A673 (cell line): ENCODE results near the gene GADD45GIP1. TPM values are rescaled to one million over a fixed set of nuclear protein-coding genes. Genes with fewer than 3 reads are reported as not detected.

Experiments
- BruUV-seq: library from RNA; stranded (reverse); fragments of 400-500 nt; replicated peaks from 2 replicates; lab custom pipeline; 2021; lab: Mats Ljungman, UMichigan
- CTCF ChIA-PET: fragments of 300-600 bp; sonication (Branson Sonifier 250); formaldehyde crosslinking; loops from one replicate; lab custom pipeline; 2022; ENCODE audit warnings: antibody characterized with exemption; lab: Charles Lee
- POLR2A ChIA-PET: fragments of 300-600 bp; sonication (Branson Sonifier 250); formaldehyde crosslinking; loops from one replicate; lab custom pipeline; 2022; ENCODE audit warnings: antibody characterized with exemption; ENCODE audit not compliant: low non-redundant PET; lab: Charles Lee
- DNase-seq: peaks from one replicate; pipeline ENCODE4 v3.0.0-alpha.2; 2015; ENCODE audit warnings: low spot score
- H3K27ac ChIP-seq: fragments of 200-600 bp; sonication (generic); 2 replicates; pipeline ENCODE4 v1.5.1; 2016; ENCODE audit warnings: mixed run types, low read depth, mild to moderate bottlenecking, mixed read lengths, antibody characterized with exemption, low read length; ENCODE audit not compliant: poor library complexity, severe bottlenecking
- H3K27me3 ChIP-seq: fragments of 200-600 bp; sonication (generic); replicated peaks from 2 replicates; pipeline ENCODE4 v1.6.1; 2017; ENCODE audit warnings: mixed run types, low read depth, mild to moderate bottlenecking, mixed read lengths, antibody characterized with exemption, low read length; ENCODE audit not compliant: insufficient read depth, poor library complexity
- H3K36me3 ChIP-seq: fragments of 200-600 bp; sonication (generic); 2 replicates; pipeline ENCODE4 v1.6.1; 2016; ENCODE audit warnings: mixed run types, mild to moderate bottlenecking, mixed read lengths, antibody characterized with exemption, low read length; ENCODE audit not compliant: insufficient read depth, poor library complexity, severe bottlenecking
- H3K4me1 ChIP-seq: fragments of 200-600 bp; sonication (generic); 2 replicates; pipeline ENCODE4 v1.6.1; 2017; ENCODE audit warnings: mixed run types, mild to moderate bottlenecking, mixed read lengths, antibody characterized with exemption, low read length; ENCODE audit not compliant: insufficient read depth, poor library complexity, severe bottlenecking
- H3K4me3 ChIP-seq: fragments of 200-600 bp; sonication (generic); 2 replicates; pipeline ENCODE4 v1.5.1; 2016; ENCODE audit warnings: low read depth, mixed run types, mild to moderate bottlenecking, mixed read lengths, low read length; ENCODE audit not compliant: poor library complexity, severe bottlenecking
- H3K9me3 ChIP-seq: fragments of 200-600 bp; sonication (generic); 2 replicates; pipeline ENCODE4 v1.6.1; 2016; ENCODE audit warnings: mixed run types, low read depth, mild to moderate bottlenecking, mixed read lengths, antibody characterized with exemption, low read length; ENCODE audit not compliant: poor library complexity, severe bottlenecking
- EZH2 ChIP-seq: fragments of 200-600 bp; sonication (generic); IDR thresholded peaks from 2 replicates; pipeline ENCODE4 v1.6.1; 2017; ENCODE audit warnings: borderline replicate concordance, low read depth, mild to moderate bottlenecking, mixed read lengths, antibody characterized with exemption, low read length; ENCODE audit not compliant: poor library complexity, severe bottlenecking
- intact Hi-C: fragments of 100-400 bp; cut with micrococcal nuclease; formaldehyde crosslinking; loops from one replicate; pipeline ENCODE4 v1.10.0; 2022; ENCODE audit not compliant: unreplicated experiment
- total RNA-seq: library from RNA; stranded (reverse); gene quantifications from 2 replicates; pipeline ENCODE4 v1.2.3, GENCODE V29; 2021
- TF ChIP-seq, protein P1 (sequence below): fragments of 300-800, 200-600 bp; sonication (generic); conservative IDR thresholded peaks from 2 replicates; pipeline ENCODE4 v1.5.1; 2017; ENCODE audit warnings: low read depth, mild to moderate bottlenecking, antibody characterized with exemption, low read length, moderate library complexity, mixed read lengths

The GADD45GIP1 gene
- total RNA-seq, 1 experiment from 2014 or later, result 67.5 TPM

DNA sequence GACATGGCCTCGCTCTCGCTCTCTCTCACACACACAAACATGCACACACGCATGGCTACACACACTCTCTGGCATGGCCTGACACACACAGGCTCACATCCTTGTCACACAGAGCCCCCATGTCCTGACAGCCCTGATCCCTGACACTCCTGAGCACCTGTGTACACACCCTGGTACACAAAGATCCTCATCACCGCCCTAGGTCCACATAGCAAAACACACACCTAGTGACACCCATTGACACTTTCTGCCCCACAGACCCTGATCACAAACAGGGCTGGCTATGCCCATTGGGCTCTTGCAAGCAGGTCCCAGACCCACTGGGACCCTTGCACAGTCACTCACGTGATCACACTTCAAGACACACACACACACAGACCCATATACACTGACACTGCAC lies 34.3 kb upstream of the GADD45GIP1 start:
- ChIA-PET CTCF (no interaction called here), POLR2A (no interaction called here)
- H3K9me3 ChIP-seq, result no peaks in the 10 kb centered on the region
- no peaks in the 10 kb centered on the region for H3K4me1 ChIP-seq
- no TSS peak for BruUV-seq
- H3K27ac ChIP-seq, result no peak overlapping the region
- no peaks in the 10 kb centered on the region for H3K27me3 ChIP-seq
- intact Hi-C loops, result no loop called here
- H3K36me3 ChIP-seq, result no peaks in the 10 kb centered on the region
- no peak for TF ChIP-seq EZH2
- TF ChIP-seq, protein P1, sequence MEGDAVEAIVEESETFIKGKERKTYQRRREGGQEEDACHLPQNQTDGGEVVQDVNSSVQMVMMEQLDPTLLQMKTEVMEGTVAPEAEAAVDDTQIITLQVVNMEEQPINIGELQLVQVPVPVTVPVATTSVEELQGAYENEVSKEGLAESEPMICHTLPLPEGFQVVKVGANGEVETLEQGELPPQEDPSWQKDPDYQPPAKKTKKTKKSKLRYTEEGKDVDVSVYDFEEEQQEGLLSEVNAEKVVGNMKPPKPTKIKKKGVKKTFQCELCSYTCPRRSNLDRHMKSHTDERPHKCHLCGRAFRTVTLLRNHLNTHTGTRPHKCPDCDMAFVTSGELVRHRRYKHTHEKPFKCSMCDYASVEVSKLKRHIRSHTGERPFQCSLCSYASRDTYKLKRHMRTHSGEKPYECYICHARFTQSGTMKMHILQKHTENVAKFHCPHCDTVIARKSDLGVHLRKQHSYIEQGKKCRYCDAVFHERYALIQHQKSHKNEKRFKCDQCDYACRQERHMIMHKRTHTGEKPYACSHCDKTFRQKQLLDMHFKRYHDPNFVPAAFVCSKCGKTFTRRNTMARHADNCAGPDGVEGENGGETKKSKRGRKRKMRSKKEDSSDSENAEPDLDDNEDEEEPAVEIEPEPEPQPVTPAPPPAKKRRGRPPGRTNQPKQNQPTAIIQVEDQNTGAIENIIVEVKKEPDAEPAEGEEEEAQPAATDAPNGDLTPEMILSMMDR, result no peak
- DNase-seq, result no peak
- no peak overlapping the region for H3K4me3 ChIP-seq

DNA sequence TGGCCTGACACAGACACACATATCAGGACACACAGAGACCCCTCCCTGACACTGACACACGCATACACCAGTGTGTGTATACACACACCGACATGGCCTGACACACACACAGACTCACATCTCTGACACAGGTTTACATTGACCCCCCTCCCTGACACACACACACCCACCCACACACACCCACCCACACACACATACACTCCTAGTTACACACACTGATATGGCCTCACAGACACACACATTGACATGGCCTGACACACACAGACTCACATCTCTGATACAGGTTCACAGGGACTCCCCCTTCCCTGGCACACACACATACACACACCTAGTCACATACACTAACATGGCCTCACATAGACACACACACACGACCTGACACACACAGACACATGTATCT lies 33.8 kb upstream of the GADD45GIP1 start:
- Histone ChIP-seq H3K27ac (no peak overlapping the region), H3K4me1 (no peaks in the 10 kb centered on the region), H3K36me3 (no peaks in the 10 kb centered on the region), H3K9me3 (no peaks in the 10 kb centered on the region), H3K4me3 (no peak overlapping the region), H3K27me3 (no peaks in the 10 kb centered on the region)
- intact Hi-C loops, result no loop called here
- TF ChIP-seq EZH2, result no peak
- TF ChIP-seq, protein P1, result no peak
- DNase-seq, result no peak
- CTCF ChIA-PET, result no interaction called here
- BruUV-seq, result no TSS peak
- POLR2A ChIA-PET, result no interaction called here

DNA sequence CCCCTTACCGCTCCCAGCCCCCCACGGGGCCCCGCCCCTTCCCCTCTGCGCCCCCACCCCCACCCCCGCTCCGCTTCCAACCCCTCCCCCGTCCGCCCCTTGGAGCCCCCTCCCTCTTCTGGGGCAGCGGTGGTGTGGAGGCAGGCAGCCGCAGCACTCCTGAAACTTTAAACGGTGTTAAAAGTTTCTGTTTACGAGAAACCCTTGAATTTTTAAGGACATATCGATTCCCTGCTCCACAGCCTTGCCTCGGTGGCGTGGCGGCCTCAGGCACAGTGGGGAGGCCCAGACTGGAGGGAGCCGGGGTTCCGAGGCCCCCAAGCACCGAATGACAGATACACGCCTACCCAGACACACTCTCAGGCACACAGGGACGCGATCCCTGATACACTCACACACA lies 33.4 kb upstream of the GADD45GIP1 start:
- Histone ChIP-seq H3K9me3 (no peaks in the 10 kb centered on the region), H3K36me3 (no peaks in the 10 kb centered on the region), H3K27ac (no peak overlapping the region), H3K27me3 (no peaks in the 10 kb centered on the region), H3K4me3 (no peak overlapping the region), H3K4me1 (no peaks in the 10 kb centered on the region)
- intact Hi-C loops, result no loop called here
- DNase-seq, result no peak
- POLR2A ChIA-PET, result no interaction called here
- no TSS peak for BruUV-seq
- no peak for TF ChIP-seq EZH2
- TF ChIP-seq, protein P1, result no peak
- CTCF ChIA-PET, result no interaction called here
